HL-60 (cell line): ENCODE data around the gene HTR2A.

Experiments used
- DNase-seq, 2 experiments: peaks; one replicate each; pipeline ENCODE4 v3.0.0-alpha.2; 2010 to 2020; ENCODE audit warnings: low read depth in 1 of 2, low spot score in 1 of 2
- H3K27ac ChIP-seq: fragments of 250-450 bp; sonication (Bioruptor Pico); replicated peaks from 2 replicates; pipeline ENCODE4 v1.5.1; 2020; ENCODE audit warnings: mild to moderate bottlenecking, moderate library complexity
- H3K27me3 ChIP-seq: fragments of 250-450 bp; sonication (Bioruptor Pico); 2 replicates; pipeline ENCODE4 v1.5.1; 2021; ENCODE audit warnings: mild to moderate bottlenecking, moderate library complexity; ENCODE audit not compliant: insufficient read depth, poor library complexity, severe bottlenecking
- H3K4me3 ChIP-seq: replicated peaks from 2 replicates; pipeline ENCODE4 v1.5.1; 2011; ENCODE audit warnings: mild to moderate bottlenecking, control low read depth, low read length; ENCODE audit not compliant: insufficient read depth
- GABPA ChIP-seq: IDR thresholded peaks from 2 replicates; pipeline ENCODE4 v1.6.1; 2012; ENCODE audit warnings: low read depth
- POLR2AphosphoS5 ChIP-seq: IDR thresholded peaks from 2 replicates; pipeline ENCODE4 v1.6.1; 2012; ENCODE audit warnings: low read depth
- SPI1 ChIP-seq: IDR thresholded peaks from 2 replicates; pipeline ENCODE4 v1.6.1; 2012; ENCODE audit warnings: low read depth, mild to moderate bottlenecking, borderline replicate concordance
- TF ChIP-seq, protein P1 (sequence below): IDR thresholded peaks from 2 replicates; pipeline ENCODE4 v1.6.1; 2012; ENCODE audit warnings: low read depth; ENCODE audit not compliant: insufficient replicate concordance
- TF ChIP-seq, protein P2 (sequence below): IDR thresholded peaks from one replicate; pipeline ENCODE4 v1.5.1; 2011; ENCODE audit warnings: low read length, control low read depth, inconsistent platforms; ENCODE audit not compliant: insufficient read depth

The HTR2A gene

DNA sequence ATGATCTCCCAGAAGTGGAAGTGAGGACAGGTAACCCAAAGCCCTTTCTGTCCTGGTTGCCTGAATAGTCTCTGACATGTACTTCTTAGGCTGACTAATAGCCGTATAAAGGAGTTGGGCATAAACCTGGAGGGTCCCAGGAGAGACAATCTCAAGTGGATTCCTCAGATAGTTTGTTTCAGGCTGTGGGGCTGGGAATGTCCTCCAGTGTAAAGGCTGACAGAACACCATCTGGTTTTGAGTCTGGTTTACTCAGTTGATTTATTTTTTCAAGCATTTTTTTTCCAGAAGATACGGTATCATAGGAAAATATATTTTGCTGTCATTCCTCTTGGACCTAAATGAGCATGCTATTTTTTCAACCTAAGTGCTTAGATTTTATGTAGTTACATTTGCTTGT lies 15.2 kb downstream of the HTR2A start:
- DNase-seq = no peak
- Histone ChIP-seq H3K4me3 (no peak overlapping the region), H3K27ac (no peak overlapping the region), H3K27me3 (peaks cover 3% of the 10 kb centered on the region)
- TF ChIP-seq, protein P1, sequence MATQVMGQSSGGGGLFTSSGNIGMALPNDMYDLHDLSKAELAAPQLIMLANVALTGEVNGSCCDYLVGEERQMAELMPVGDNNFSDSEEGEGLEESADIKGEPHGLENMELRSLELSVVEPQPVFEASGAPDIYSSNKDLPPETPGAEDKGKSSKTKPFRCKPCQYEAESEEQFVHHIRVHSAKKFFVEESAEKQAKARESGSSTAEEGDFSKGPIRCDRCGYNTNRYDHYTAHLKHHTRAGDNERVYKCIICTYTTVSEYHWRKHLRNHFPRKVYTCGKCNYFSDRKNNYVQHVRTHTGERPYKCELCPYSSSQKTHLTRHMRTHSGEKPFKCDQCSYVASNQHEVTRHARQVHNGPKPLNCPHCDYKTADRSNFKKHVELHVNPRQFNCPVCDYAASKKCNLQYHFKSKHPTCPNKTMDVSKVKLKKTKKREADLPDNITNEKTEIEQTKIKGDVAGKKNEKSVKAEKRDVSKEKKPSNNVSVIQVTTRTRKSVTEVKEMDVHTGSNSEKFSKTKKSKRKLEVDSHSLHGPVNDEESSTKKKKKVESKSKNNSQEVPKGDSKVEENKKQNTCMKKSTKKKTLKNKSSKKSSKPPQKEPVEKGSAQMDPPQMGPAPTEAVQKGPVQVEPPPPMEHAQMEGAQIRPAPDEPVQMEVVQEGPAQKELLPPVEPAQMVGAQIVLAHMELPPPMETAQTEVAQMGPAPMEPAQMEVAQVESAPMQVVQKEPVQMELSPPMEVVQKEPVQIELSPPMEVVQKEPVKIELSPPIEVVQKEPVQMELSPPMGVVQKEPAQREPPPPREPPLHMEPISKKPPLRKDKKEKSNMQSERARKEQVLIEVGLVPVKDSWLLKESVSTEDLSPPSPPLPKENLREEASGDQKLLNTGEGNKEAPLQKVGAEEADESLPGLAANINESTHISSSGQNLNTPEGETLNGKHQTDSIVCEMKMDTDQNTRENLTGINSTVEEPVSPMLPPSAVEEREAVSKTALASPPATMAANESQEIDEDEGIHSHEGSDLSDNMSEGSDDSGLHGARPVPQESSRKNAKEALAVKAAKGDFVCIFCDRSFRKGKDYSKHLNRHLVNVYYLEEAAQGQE = no peak
- TF ChIP-seq SPI1 (no peak), POLR2AphosphoS5 (no peak), GABPA (no peak)
- TF ChIP-seq, protein P2, sequence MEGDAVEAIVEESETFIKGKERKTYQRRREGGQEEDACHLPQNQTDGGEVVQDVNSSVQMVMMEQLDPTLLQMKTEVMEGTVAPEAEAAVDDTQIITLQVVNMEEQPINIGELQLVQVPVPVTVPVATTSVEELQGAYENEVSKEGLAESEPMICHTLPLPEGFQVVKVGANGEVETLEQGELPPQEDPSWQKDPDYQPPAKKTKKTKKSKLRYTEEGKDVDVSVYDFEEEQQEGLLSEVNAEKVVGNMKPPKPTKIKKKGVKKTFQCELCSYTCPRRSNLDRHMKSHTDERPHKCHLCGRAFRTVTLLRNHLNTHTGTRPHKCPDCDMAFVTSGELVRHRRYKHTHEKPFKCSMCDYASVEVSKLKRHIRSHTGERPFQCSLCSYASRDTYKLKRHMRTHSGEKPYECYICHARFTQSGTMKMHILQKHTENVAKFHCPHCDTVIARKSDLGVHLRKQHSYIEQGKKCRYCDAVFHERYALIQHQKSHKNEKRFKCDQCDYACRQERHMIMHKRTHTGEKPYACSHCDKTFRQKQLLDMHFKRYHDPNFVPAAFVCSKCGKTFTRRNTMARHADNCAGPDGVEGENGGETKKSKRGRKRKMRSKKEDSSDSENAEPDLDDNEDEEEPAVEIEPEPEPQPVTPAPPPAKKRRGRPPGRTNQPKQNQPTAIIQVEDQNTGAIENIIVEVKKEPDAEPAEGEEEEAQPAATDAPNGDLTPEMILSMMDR = no peak

DNA sequence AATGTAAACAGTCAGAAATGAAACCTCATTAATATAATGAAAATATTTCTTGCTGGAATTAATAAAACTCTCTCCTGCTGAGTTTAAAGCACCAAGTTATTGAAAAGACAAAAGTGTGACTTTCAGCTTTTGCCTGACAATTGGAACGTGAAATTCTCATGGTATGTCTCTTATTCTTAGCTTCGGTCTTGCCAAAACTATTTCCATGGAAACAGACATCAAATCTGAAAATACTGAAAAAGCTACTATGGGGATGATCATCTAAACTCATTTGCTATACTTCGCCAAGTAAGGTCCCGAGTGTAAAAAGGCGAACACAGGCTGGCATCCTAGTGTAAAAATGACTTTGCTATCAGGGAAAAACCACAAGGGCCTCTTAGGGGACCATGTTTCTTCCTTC lies 22.8 kb downstream of the HTR2A start:
- H3K4me3 ChIP-seq = no peak overlapping the region
- TF ChIP-seq, protein P1 = no peak
- TF ChIP-seq GABPA = no peak
- TF ChIP-seq POLR2AphosphoS5 = no peak
- TF ChIP-seq, protein P2 = no peak
- TF ChIP-seq SPI1 = no peak
- H3K27ac ChIP-seq = no peak overlapping the region
- peaks cover 6% of the 10 kb centered on the region for H3K27me3 ChIP-seq
- DNase-seq = no peak

DNA sequence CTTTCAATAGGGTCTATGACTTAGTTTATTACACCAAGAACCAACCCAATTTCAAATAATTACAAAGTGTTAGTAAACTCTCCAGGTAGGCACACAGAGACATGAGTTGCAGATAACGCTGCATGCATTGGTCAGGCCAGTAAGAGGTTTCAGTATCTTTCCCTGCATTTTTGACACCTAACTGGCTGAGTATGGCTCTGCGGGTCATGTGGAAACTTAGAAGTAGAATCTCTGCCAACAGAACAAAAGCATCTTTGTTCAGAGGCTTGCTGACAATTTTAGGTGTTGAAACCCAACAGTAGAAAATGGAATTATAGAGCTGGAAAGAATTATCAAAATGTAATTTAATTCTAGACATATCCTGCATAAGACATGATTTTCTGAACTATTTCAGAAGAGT lies 25.3 kb downstream of the HTR2A start:
- Histone ChIP-seq H3K27ac (no peak overlapping the region), H3K27me3 (peaks cover 6% of the 10 kb centered on the region), H3K4me3 (no peak overlapping the region)
- DNase-seq = no peak
- TF ChIP-seq POLR2AphosphoS5 (no peak), SPI1 (no peak), GABPA (no peak)
- TF ChIP-seq, protein P1 = no peak
- TF ChIP-seq, protein P2 = no peak
